ENCODE results near the gene CNIH4.

- TF ChIP-seq, protein P1, sequence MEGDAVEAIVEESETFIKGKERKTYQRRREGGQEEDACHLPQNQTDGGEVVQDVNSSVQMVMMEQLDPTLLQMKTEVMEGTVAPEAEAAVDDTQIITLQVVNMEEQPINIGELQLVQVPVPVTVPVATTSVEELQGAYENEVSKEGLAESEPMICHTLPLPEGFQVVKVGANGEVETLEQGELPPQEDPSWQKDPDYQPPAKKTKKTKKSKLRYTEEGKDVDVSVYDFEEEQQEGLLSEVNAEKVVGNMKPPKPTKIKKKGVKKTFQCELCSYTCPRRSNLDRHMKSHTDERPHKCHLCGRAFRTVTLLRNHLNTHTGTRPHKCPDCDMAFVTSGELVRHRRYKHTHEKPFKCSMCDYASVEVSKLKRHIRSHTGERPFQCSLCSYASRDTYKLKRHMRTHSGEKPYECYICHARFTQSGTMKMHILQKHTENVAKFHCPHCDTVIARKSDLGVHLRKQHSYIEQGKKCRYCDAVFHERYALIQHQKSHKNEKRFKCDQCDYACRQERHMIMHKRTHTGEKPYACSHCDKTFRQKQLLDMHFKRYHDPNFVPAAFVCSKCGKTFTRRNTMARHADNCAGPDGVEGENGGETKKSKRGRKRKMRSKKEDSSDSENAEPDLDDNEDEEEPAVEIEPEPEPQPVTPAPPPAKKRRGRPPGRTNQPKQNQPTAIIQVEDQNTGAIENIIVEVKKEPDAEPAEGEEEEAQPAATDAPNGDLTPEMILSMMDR (IDR thresholded peaks at IDR 0.05; ENCODE audit: low read length), result no peak
- TF ChIP-seq EZH2 (optimal IDR thresholded peaks at IDR 0.05; ENCODE audit: low read depth, low read length), result no peak
Measured at GRCh38 chr1:224392411-224393249, 36.0 kb downstream of the CNIH4 start.

Data from MM.1S (cell line).